Cardiac muscle cell (in vitro differentiated cells and primary cell): ENCODE data around the gene CSNK1D. TPM values are rescaled to one million over a fixed set of nuclear protein-coding genes. Genes with fewer than 3 reads are reported as not detected.
A peak's percentile ranks its signal among the peaks of the same experiment; 100 is the strongest.

Experiments used
- DNase-seq, 2 donors: peaks; one replicate each; pipeline versions ENCODE4 v3.0.0 to v3.0.0-alpha.2; 2010 to 2017; ENCODE audit warnings: low read depth in 1 of 2, low spot score in 1 of 2
- H3K27ac ChIP-seq: fragments of 200-600 bp; sonication (generic); 2 replicates; pipeline ENCODE4 v1.5.1; 2016
- H3K27me3 ChIP-seq: fragments of 200-600 bp; sonication (generic); 2 replicates; pipeline ENCODE4 v1.6.0; 2016; ENCODE audit warnings: control low read depth
- H3K36me3 ChIP-seq: fragments of 200-600 bp; sonication (generic); 2 replicates; pipeline ENCODE4 v1.5.1; 2016; ENCODE audit warnings: control low read depth
- H3K4me1 ChIP-seq: fragments of 200-600 bp; sonication (generic); 2 replicates; pipeline ENCODE4 v1.8.1; 2017; ENCODE audit warnings: low read depth, mild to moderate bottlenecking, mixed run types
- H3K4me3 ChIP-seq: fragments of 200-600 bp; sonication (generic); 2 replicates; pipeline ENCODE4 v1.5.1; 2016; ENCODE audit warnings: mild to moderate bottlenecking
- H3K9me3 ChIP-seq: fragments of 200-600 bp; sonication (generic); 2 replicates; pipeline ENCODE4 v1.5.1; 2017; ENCODE audit warnings: low read depth, mild to moderate bottlenecking, control low read depth
- polyA plus RNA-seq: library from polyadenylated mRNA; unstranded; fragments of >200 nt; fragmentation: Nextera tagmentation; extraction: Ambion mirVana; gene quantifications from 2 replicates; pipeline ENCODE4 v1.2.1, GENCODE V29; 2016
- total RNA-seq: library from RNA; depleted of rRNA; stranded (reverse); fragments of >200 nt; gene quantifications from 2 replicates; pipeline ENCODE4 v1.2.3, GENCODE V29; 2016
- TF ChIP-seq, protein P1 (sequence below): IDR thresholded peaks from 2 replicates; pipeline ENCODE4 v1.5.1; 2012; ENCODE audit warnings: low read depth, mild to moderate bottlenecking, low read length

The CSNK1D gene
- total and polyA plus RNA-seq, 2 experiments from 2014 or later, result 53.1 to 106 TPM

GRCh38 chr17:82237083-82237745 is 36.3 kb downstream of the CSNK1D start:
- TF ChIP-seq, protein P1, sequence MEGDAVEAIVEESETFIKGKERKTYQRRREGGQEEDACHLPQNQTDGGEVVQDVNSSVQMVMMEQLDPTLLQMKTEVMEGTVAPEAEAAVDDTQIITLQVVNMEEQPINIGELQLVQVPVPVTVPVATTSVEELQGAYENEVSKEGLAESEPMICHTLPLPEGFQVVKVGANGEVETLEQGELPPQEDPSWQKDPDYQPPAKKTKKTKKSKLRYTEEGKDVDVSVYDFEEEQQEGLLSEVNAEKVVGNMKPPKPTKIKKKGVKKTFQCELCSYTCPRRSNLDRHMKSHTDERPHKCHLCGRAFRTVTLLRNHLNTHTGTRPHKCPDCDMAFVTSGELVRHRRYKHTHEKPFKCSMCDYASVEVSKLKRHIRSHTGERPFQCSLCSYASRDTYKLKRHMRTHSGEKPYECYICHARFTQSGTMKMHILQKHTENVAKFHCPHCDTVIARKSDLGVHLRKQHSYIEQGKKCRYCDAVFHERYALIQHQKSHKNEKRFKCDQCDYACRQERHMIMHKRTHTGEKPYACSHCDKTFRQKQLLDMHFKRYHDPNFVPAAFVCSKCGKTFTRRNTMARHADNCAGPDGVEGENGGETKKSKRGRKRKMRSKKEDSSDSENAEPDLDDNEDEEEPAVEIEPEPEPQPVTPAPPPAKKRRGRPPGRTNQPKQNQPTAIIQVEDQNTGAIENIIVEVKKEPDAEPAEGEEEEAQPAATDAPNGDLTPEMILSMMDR, result no peak
- H3K36me3 ChIP-seq, result peaks cover 24% of the 10 kb centered on the region
- no peaks in the 10 kb centered on the region for H3K9me3 ChIP-seq
- H3K27ac ChIP-seq, result no peak overlapping the region
- DNase-seq, result no peak
- H3K27me3 ChIP-seq, result no peaks in the 10 kb centered on the region
- H3K4me3 ChIP-seq, result no peak overlapping the region
- H3K4me1 ChIP-seq, result peaks cover 63% of the 10 kb centered on the region

DNA sequence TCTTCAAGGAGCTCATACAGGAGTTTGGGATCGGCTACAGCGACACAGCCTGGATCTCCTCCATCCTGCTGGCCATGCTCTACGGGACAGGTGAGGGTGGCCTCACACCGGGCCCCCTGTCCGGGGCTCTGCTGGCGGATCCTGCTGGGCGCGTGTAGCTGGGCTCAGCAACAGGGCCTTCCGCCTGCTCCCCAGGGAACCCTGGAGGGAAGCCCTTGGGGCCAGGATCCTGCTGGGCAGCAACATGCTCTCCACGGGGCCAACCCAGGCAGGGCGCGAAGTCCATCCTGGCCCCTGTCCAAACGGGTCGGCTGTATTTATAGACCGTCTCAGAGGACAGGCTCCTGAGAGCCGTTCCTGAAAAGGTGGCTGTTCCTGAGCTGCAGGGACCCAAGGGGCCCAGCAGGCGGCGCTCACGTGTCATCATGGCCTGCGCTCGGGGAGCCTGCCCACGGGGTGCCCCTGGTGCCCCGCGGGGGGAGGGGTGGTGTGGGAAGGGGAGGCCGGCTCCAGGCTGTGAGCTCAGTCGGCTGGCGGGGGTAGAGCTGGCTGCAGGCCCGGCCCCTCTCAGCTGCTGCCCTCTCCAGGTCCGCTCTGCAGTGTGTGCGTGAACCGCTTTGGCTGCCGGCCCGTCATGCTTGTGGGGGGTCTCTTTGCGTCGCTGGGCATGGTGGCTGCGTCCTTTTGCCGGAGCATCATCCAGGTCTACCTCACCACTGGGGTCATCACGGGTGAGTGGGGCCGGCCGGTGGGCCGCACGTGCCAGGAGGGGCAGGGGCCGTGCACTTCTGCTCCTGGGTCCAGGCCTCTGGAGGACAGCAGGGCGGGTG is 37.1 kb downstream of the CSNK1D start:
- H3K4me1 ChIP-seq, result peaks cover 56% of the 10 kb centered on the region
- no peaks in the 10 kb centered on the region for H3K27me3 ChIP-seq
- TF ChIP-seq, protein P1, result peak; percentile 86
- peak overlapping the region; percentile 63 for H3K27ac ChIP-seq
- H3K36me3 ChIP-seq, result peaks cover 24% of the 10 kb centered on the region
- peak; percentile 63 to 86 for DNase-seq
- no peaks in the 10 kb centered on the region for H3K9me3 ChIP-seq
- H3K4me3 ChIP-seq, result no peak overlapping the region

GRCh38 chr17:82235775-82236141 is 37.7 kb downstream of the CSNK1D start:
- Histone ChIP-seq H3K27me3 (no peaks in the 10 kb centered on the region), H3K4me1 (peaks cover 50% of the 10 kb centered on the region), H3K36me3 (peaks cover 24% of the 10 kb centered on the region), H3K4me3 (no peak overlapping the region), H3K27ac (peak overlapping the region; percentile 63), H3K9me3 (no peaks in the 10 kb centered on the region)
- TF ChIP-seq, protein P1, result no peak
- no peak for DNase-seq

DNA sequence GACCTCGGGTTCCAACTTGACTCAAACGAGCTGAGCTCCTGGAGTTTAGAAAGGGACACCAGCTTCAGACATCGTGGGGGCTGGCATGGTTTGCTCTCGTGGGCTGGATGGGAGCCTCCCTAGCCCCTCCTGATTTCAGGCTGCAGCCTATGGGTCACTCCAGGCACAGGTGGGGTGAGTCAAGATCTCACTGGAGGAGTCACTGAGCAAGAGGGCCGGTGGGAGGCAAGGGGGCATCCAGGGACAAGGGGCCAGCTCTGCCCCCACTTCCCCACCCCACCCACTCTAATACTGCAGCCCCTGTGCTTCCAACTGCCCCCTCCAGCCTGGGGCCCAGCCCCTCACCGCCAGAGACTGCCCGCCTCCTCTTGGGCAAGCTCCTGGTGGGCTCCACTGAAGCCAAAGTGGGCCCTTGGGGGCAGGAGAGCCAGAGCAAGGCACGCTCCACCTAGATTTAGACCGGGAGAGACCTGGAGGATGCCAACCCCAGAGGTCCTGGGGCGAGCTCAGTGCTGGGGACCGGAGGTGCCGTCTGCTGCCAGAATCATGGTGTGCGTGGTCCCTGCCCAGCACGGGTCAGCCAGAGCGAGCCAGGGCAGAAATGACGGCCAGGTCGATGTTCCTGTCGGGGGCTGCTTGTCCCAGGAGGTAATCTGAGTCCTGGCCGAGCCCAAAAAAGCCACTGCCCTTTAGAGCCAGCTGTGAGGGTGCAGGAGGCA is 38.3 kb downstream of the CSNK1D start:
- TF ChIP-seq, protein P1, result no peak
- Histone ChIP-seq H3K4me3 (no peak overlapping the region), H3K36me3 (peaks cover 24% of the 10 kb centered on the region), H3K4me1 (peaks cover 46% of the 10 kb centered on the region), H3K27me3 (no peaks in the 10 kb centered on the region), H3K9me3 (no peaks in the 10 kb centered on the region), H3K27ac (peak overlapping the region; percentile 63)
- DNase-seq, result no peak

- TF ChIP-seq, protein P1, result no peak
- peak overlapping the region; percentile 63 for H3K27ac ChIP-seq
- no peak overlapping the region for H3K4me3 ChIP-seq
- peaks cover 24% of the 10 kb centered on the region for H3K36me3 ChIP-seq
- DNase-seq, result no peak
- H3K27me3 ChIP-seq, result no peaks in the 10 kb centered on the region
- peaks cover 46% of the 10 kb centered on the region for H3K4me1 ChIP-seq
- H3K9me3 ChIP-seq, result no peaks in the 10 kb centered on the region
These were observed 39.1 kb downstream of the CSNK1D start for GRCh38 chr17:82234211-82235055.
